GM21717 (cell line): ENCODE results near the gene ELP1.
"Not testable (repeated sequence)": the region's sequence is repeated elsewhere in the genome, so short reads cannot be mapped to it uniquely, and the experiment has no call there.

Experiments
- ATAC-seq: cut with Tn5 transposase; IDR thresholded peaks from one replicate; pipeline ENCODE4 v1.9.1; 2021; ENCODE audit warnings: mild to moderate bottlenecking, moderate library complexity; ENCODE audit not compliant: unreplicated experiment

The ELP1 gene

GRCh38 chr9:108857572-108857971 is 76.4 kb downstream of the ELP1 start:
- ATAC-seq, result no peak

- ATAC-seq, result no peak
Measured at GRCh38 chr9:108855888-108856287, 78.0 kb downstream of the ELP1 start, which contains the start of gene ACTL7B. TSS of gene ACTL7B (minus strand) at chr9:108855986. CDS start at chr9:108855930, 56 bp downstream.

- no peak for ATAC-seq
Measured at GRCh38 chr9:108855529-108855886, 78.4 kb downstream of the ELP1 start.

DNA sequence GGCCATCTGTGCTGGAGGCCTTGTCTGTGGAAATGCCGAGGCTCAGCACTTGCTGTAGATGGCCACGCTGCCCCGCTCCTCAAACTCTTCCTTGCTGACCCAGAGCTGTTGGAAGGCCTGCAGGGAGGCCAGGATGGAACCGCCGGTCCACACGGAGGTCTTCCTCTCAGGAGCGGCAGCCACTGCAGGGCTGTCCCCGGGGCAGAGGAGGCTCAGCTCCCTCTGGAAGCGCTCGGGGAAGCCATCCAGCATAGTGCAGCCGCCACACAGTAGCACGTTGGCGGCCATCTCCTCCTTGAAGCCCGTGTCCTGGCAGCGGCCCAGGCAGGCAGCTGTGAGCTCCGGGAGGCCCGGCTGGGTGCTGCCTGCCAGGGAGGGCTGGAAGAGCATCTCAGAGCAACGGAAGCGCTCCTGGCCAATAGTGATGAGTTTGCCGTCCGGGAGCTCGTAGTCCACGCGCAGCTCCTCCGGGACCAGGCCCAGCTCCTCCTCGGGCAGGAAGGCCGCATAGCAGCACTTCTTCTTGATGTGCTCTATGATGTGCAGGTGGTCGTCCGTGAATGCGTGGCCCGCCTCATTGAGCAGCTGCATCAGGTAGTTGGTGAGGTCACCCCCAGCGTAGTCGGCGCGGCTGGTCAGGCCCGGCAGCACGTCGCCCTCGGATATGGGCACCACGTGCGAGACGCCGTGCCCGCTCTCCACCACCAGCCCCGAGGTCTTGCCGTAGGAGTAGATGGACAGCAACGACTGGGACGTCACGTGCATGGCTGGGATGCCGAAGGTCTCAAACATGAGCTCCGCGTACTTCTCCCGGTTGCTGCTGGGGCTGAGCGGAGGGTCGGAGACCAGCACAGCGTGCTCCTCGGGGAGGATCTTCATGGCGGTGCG is 79.0 kb downstream of the ELP1 start:
- no peak for ATAC-seq

GRCh38 chr9:108854094-108854493 is 79.8 kb downstream of the ELP1 start:
- no peak for ATAC-seq

DNA sequence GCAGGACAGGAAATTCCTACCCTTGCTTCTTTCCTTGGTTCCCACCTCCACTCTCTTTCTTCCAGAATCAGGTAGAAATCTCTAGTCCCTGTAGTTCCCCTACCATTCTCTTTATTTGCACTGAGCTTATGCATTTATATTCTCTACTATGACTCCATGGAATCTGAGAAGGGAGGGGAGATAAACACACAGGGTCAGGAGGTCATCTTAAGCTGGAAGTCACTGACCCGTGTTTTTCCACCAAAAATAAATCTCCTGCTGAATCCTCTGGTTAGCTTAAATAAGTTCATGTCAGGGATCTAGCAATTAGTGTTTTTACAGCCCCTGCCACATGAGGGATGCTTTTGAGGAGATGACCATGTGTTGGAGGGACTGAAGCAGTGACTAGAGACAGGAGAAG is 81.8 kb downstream of the ELP1 start:
- ATAC-seq, result no peak

GRCh38 chr9:108851138-108851537 is 82.8 kb downstream of the ELP1 start:
- ATAC-seq, result no peak

GRCh38 chr9:108850293-108850897 is 83.5 kb downstream of the ELP1 start:
- ATAC-seq, result no peak

GRCh38 chr9:108848296-108848695 is 85.6 kb downstream of the ELP1 start:
- not testable (repeated sequence) for ATAC-seq

GRCh38 chr9:108845947-108846346 is 88.0 kb downstream of the ELP1 start:
- ATAC-seq, result no peak

DNA sequence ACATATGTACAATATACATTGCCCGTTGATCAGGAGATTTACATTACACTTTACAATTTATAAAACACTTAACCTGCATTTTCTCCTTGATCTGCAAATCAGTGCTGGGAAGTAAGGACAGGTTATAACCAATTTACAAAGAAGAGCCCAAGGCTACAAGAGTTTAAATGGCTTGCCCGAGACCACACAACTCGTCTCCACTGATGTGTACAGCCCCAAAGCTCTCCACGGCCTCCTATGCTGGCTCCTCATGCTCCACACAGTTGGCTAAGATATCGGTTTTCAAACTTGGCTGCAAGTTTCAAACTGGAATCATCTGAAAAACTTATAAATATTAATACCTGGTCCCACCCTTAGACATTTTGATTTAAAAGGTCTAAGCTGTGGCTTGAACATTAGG is 88.4 kb downstream of the ELP1 start:
- ATAC-seq, result no peak

DNA sequence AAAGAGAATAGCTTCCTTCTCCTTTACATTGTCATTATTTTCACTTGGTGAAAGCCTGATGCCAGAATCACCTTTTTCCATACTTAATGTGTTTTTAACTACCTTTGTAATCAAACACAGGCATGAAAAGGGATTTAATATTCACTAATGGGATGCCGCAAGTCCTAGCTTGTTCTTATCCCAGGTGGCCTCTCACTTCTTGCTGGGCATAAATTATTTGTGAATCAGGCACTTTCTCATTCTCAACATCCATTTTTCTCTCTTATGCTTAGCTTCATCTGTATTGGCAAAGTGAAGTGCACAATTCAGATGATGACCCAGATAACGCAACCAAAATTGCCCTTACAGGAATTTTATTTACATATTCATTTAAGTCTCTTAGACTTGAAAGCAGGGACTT is 89.1 kb downstream of the ELP1 start:
- ATAC-seq, result no peak

GRCh38 chr9:108844391-108844790 is 89.5 kb downstream of the ELP1 start:
- ATAC-seq, result no peak

DNA sequence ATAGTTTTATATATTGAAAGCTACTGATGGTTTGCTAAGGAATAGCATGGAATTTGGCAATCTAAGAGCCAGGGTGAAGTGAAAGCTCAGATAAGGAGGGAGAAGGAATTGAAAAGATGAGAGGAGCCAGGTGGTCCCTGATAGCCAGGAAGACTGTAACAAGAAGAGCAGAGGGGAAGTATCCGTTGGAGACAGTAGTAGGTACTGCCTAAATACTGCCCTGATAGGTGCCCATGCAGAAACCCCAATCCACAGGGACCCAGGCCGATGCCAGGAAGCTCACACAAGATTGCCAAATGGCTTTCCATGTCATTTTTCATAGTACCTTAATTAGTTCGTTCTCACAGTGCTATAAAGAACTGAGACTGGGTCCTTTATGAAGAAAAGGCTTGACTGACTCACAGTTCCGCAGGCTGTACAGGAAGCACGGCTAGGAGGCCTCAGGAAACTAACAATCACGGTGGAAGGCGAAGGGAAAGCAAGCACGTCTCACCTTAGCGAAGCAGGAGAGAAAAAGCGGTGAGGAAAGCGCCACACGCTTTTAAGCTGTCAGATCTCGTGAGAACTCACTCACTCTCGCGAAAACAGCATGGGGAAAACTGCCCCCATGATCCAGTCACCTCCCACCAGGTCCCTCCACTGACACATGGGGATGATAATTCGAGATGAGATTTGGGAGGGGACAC is 91.2 kb downstream of the ELP1 start:
- no peak for ATAC-seq

DNA sequence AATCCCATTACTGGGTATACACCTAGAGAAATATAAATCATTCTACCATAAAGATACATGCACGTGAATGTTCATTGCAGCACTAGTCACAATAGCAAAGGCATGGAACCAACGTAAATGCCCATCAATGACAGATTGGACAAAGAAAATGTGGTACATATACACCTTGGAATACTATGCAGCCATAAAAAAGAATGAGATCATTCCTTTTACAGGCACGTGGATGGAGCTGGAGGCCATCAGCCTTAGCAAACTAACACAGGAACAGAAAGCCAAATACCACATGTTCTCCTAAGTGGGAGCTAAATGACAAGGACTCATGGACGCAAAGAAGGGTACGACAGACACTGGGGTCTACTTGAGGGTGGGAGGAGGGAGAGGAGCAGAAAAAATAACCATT is 94.4 kb downstream of the ELP1 start:
- ATAC-seq, result not testable (repeated sequence)

DNA sequence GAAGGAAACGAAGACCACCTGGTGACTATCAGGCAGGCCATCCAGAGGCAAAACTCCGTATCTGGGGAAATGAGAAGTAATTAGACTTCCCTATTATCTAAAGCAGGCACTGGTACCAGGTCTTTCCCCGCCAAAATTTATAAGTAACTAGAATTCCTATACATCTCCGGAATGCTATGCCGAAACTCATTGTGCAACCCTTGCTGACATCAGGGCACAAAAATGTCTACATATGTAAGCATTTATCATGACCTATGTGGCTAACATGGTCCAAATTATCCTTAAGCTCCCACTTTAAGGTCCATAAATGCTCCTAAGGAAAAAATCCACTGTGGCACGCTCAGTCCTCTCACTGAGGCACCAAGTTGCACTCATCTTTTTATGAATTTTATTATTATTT is 95.9 kb downstream of the ELP1 start:
- ATAC-seq, result no peak

DNA sequence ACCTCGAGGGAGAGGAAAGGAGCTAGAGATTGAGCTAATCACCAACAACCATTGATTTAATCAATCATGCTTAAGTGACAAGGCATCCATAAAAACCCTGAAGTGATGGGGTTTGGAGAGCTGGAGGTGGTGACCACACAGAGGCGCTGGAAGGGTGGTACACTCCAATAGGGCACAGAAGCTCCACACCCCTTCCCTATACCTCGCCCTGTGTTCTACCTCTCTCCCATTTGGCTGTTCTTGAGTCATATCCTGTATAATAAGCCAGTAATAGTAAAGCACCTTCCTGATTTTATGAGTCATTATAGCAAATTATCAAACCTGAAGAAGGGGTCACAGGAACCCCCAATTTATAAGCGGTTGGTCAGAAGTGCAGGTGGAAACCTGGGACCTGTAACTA is 96.4 kb downstream of the ELP1 start:
- ATAC-seq, result no peak

GRCh38 chr9:108836781-108837180 is 97.1 kb downstream of the ELP1 start:
- ATAC-seq, result no peak

- no peak for ATAC-seq
Measured at GRCh38 chr9:108836319-108836718, 97.6 kb downstream of the ELP1 start.

DNA sequence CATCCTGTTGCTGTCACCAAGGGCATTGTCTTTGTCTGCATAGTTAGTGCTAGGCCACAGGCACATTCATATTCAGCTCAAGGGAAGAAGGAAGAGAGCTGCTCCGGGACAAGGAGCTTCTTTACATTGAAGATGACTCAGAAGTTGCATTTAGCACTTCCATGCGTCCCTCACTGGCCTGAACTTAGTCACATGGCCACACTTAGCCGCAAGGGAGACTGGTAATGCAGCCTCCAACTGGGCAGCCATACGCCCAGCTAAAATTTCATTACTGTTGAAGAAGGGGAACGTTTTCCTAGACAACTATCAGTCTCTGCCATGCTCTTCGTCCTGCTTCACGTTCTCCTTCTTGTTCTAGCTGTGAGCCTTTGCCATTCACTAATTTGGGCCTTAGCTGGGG is 98.1 kb downstream of the ELP1 start:
- no peak for ATAC-seq

- no peak for ATAC-seq
Measured at GRCh38 chr9:108834959-108835665, 98.8 kb downstream of the ELP1 start.
